Posterior vena cava (tissue), 2 donors: ENCODE results near the gene ASB6. TPM values are rescaled to one million over a fixed set of nuclear protein-coding genes. Genes with fewer than 3 reads are reported as not detected.

Experiments
- DNase-seq: peaks from one replicate; pipeline ENCODE4 v3.0.0-alpha.2; 2020; ENCODE audit warnings: low spot score
- intact Hi-C, 2 donors: fragments of 100-400 bp; cut with DNase I; formaldehyde crosslinking; loops; one replicate each; pipeline versions ENCODE4 v1.14.1 to v1.14.2; 2022 to 2023
- long read RNA-seq, 2 donors: library from polyadenylated mRNA; unstranded; transcript quantifications; one replicate each; pipeline ENCODE4 v2.0.0, GENCODE V29; 2020 to 2021
- total RNA-seq, 2 donors: library from RNA; stranded (reverse); fragmentation: NEBNext Ultra II Directional; extraction: Animal tissue kit (Norgen Biotek cat#: 25700); gene quantifications; one replicate each; pipeline ENCODE4 v1.2.1, GENCODE V29; 2021
- donor health status: DM: yes; HTN: yes; CAD: no.
- donor health status: DM: yes; HTN: yes; CAD: no.

Gene ASB6, protein sequence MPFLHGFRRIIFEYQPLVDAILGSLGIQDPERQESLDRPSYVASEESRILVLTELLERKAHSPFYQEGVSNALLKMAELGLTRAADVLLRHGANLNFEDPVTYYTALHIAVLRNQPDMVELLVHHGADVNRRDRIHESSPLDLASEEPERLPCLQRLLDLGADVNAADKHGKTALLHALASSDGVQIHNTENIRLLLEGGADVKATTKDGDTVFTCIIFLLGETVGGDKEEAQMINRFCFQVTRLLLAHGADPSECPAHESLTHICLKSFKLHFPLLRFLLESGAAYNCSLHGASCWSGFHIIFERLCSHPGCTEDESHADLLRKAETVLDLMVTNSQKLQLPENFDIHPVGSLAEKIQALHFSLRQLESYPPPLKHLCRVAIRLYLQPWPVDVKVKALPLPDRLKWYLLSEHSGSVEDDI
- total RNA-seq: 10 to 100 TPM; 14.1 to 16.9 TPM
- long read RNA-seq, donor 1, transcript ASB6-201 (6 exons, 2,330 nt): major isoform, 5 of 7 reads
- long read RNA-seq, donor 1, partial matches to known transcripts: 0 of 7 reads
- long read RNA-seq, donor 1, other reads (novel, unspliced or antisense): 2 of 7 reads
- long read RNA-seq, donor 2, full-length matches to known transcripts: 34 of 53 reads
- long read RNA-seq, donor 2, partial matches to known transcripts: 2 of 53 reads
- long read RNA-seq, donor 2, other reads (novel, unspliced or antisense): 17 of 53 reads

- intact Hi-C loops: loop anchor here (5.0 kb wide), 2 partner anchors 140 to 145 kb away; no protein-coding TSS in a partner anchor
- peak; percentile 100 for DNase-seq
These were observed at the start of gene ASB6 for GRCh38 chr9:129641750-129642585. ASB6 (minus strand) TSS chr9:129642151; CDS start chr9:129641999, 152 bp downstream.

DNA sequence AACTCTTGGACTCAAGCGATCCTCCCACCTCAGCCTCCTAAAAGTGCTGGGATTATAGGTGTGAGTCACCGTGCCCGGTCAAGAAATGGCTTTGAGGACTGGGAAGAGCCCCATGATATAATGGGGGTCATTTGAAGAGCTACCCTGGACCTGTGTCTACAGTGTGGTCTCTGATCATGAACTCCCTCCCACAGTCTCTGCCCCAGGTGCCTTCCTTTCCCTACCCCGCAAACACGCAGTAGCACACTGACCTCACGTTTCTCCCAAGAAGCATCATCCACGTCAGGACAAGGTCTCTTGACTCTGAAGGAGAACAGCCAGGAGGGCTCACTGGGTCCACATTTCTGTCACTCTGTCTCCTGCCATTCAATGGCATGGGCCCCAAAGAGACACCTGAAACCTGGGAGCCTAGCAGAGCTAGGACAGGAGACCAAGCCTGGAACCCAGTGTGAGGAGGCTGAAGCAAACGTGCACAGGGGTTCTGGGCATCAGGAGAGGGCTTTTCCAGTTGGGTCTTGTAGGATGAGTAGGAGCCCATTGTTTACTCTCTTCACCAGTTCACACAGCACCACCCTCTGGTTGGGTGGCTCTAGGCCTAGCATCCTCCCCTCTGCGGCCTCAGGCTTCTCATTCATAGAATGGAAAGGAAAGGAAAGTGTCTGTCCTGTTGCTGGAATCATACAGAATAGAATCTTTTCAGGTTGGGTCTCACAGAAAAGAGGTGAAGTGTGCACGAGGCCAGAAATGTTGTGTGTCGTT is 46.5 kb upstream of the ASB6 start:
- intact Hi-C loops: loop anchor here in 1 of 2 donors (5.0 kb wide), 1 partner anchor 36 kb away; no protein-coding TSS in a partner anchor

GRCh38 chr9:129687391-129687790 is 45.4 kb upstream of the ASB6 start:
- no peak for DNase-seq
- intact Hi-C loops: loop anchor here in 1 of 2 donors (5.0 kb wide), 1 partner anchor 35 kb away; no protein-coding TSS in a partner anchor

More for the DNA sequence above, 46.5 kb upstream of the ASB6 start:
- DNase-seq: no peak

DNA sequence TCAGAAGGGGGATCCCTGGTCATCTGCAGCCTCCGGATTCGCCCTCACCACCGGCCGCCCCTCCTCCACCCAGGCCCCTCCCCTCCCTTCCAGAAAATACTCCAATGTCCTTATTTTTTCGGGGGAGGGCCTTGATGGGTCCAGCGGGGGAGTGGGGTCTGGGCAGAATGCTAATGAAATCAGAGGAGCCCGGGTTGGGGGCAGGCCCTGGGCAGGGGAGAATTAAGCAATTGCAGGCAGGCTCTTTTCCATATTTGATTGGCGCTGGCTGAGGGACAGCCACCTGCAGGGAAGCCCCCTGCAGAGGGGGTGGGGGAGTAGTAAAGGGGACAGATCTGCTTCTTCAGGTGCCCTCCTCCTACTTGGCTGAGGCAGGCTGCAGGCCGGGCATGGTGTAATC is 44.8 kb upstream of the ASB6 start:
- intact Hi-C loops: loop anchor here in 1 of 2 donors (5.0 kb wide), 1 partner anchor 34 kb away; no protein-coding TSS in a partner anchor
- DNase-seq: no peak

DNA sequence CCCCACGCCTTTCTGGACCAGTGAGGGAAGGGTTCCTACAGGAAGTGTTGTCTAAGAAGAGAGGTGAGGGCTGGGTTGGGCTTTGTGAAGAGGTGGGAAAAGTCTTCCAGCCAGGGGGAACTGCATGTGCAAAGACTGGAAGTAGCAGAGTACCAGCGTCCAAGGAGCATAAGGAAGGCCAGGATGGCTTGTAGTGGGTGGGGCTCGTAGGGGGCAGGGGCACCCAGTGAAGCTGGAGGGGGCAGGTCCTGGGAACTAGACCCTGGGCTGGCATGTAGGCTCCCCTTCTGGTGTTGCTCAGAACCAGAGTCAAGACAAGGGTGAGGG is 43.9 kb upstream of the ASB6 start:
- intact Hi-C loops: loop anchor here in 1 of 2 donors (5.0 kb wide), 1 partner anchor 34 kb away; no protein-coding TSS in a partner anchor
- no peak for DNase-seq

- intact Hi-C loops: loop anchor here in 1 of 2 donors (5.0 kb wide), 1 partner anchor 33 kb away; no protein-coding TSS in a partner anchor
- DNase-seq: no peak
These were observed 43.4 kb upstream of the ASB6 start for GRCh38 chr9:129685220-129685932.

GRCh38 chr9:129682381-129682780 is 40.4 kb upstream of the ASB6 start:
- DNase-seq: no peak
- intact Hi-C loops: no loop called here

GRCh38 chr9:129681924-129682323 is 40.0 kb upstream of the ASB6 start:
- DNase-seq: no peak
- intact Hi-C loops: no loop called here

GRCh38 chr9:129679537-129679936 is 37.6 kb upstream of the ASB6 start:
- DNase-seq: no peak
- intact Hi-C loops: no loop called here

DNA sequence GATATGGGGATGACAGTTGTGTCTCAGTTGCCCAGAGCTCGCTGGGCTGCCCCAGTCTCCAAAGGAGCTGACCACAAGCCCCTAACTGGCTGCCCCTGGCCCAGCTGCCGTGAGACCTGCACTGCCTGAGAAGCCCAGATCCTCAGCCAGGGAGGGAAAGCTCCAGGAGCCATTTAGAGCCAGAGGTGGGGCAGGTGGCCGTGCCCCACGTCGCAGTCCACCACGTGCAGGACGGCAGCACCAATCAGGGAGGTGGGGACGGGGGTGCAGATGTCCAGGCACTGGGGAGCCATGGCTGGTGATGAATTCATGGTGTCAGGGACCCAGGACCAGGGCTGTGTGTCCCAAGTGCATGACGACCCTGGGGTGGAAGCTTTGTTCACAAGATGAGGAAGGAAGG is 36.9 kb upstream of the ASB6 start:
- intact Hi-C loops: no loop called here
- DNase-seq: no peak

GRCh38 chr9:129677456-129677855 is 35.5 kb upstream of the ASB6 start:
- intact Hi-C loops: no loop called here

GRCh38 chr9:129676975-129677374 is 35.0 kb upstream of the ASB6 start:
- intact Hi-C loops: no loop called here
- DNase-seq: peak; percentile 88

More at GRCh38 chr9:129677456-129677855, 35.5 kb upstream of the ASB6 start:
- no peak for DNase-seq

DNA sequence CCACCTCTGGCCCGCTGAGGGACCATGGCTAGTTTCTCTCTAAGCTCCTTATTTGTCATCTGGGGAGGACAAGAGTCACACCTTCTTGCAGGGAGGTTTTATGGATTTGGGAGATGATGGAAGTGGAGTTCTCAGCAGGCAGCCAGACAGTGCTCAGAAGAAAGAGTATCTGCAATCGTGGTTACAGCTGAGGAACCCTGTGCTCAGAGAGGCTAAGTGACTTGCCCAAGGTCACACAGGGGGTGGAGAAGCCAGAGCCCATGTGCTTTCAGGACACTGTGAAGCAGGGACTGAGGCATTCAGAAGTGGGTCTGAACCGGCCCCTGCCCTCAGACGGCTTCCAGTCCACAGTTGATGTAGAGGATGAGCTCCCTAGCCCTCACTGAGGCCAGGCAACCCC is 34.3 kb upstream of the ASB6 start:
- no peak for DNase-seq
- intact Hi-C loops: no loop called here

DNA sequence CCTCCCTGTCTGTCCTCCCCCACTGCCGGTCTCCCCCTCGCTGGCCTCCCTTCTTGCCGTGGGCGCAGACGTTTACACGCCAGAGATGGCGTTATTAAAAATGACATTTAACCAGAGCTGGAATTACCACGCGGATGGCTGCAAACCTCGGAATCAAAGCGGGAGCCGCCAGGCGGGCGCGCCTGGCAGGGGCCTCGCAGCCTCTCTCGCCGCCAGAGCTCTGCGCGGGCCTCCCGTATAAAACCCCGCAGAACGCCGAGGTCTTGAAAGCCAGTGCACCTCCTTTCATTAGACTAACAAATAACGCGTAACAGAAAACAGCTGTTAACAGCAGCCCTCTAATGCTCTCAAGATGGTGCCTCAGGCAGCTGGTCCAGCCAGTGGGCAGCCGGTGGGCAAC is 33.7 kb upstream of the ASB6 start:
- intact Hi-C loops: no loop called here
- no peak for DNase-seq

GRCh38 chr9:129674229-129674628 is 32.3 kb upstream of the ASB6 start:
- intact Hi-C loops: no loop called here

GRCh38 chr9:129673602-129674001 is 31.7 kb upstream of the ASB6 start:
- intact Hi-C loops: no loop called here

More at GRCh38 chr9:129674229-129674628, 32.3 kb upstream of the ASB6 start:
- no peak for DNase-seq

DNA sequence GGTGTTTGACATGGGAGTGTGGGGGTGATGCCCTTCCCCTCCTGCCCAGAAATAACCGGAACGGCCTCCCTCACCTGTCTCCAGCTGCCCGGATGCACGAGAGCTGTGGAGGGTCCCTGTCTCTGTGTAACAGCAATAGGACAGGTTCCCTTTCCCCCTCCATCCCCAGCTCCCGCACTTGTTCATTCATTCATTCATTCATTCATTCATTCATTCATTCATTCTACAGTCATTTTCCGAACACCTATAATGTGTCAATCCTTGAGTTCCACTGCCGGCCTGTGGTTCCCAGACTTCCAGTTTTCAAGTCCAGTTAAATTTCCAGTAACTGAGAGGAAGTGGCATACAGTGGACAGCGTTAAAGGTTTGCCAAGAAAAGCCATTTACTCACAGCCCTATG is 30.8 kb upstream of the ASB6 start:
- DNase-seq: no peak
- intact Hi-C loops: no loop called here

More at GRCh38 chr9:129673602-129674001, 31.7 kb upstream of the ASB6 start:
- no peak for DNase-seq

DNA sequence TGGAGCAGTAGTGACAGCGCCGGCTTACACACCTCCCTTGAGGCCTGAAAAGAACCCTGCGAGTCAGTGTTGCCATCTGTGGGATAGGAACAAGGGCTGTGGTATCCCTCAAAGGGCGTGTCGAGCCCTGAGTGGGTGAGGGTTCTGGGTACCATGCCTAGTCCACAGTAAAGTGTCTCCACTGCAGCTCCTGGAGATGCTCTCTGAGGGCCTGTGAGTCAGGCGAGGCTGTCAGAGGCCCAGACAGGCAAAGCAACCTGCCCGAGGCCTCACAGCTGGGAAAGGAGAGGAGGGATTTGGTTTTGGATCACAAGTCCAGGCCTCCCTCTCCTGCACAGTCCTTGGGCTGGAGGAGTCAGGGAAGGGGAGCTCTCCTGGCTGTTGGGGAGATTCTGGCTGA is 29.6 kb upstream of the ASB6 start:
- intact Hi-C loops: no loop called here
- DNase-seq: no peak
